A549 (cell line): ENCODE results near the gene OBP2A. TPM values are rescaled to one million over a fixed set of nuclear protein-coding genes. Genes with fewer than 3 reads are reported as not detected.

Source experiments
- ATAC-seq, 2 experiments: fragments of 200-7000 bp in 1 of 2; fragments of >200 bp in 1 of 2; cut with Nextera tagmentation in 1 of 2; cut with Tn5 transposase in 1 of 2; 3 replicates each; pipeline versions ENCODE4 v1.8.0 to v1.9.1; 2018 to 2020; ENCODE audit warnings: mild to moderate bottlenecking in 1 of 2, moderate library complexity in 1 of 2
- CTCF ChIA-PET: fragments of 300-600 bp; sonication (Branson Sonifier 250); formaldehyde crosslinking; extraction: SDS; loops from one replicate; lab custom pipeline; 2021; ENCODE audit warnings: antibody characterized with exemption, inconsistent platforms; lab: Yijun Ruan, JAX
- POLR2A ChIA-PET: fragments of 350-600 bp; formaldehyde crosslinking; extraction: SDS; loops from one replicate; lab custom pipeline; 2021; ENCODE audit warnings: antibody characterized with exemption, inconsistent platforms; lab: Yijun Ruan, JAX
- DNase-seq, 2 experiments: peaks; one replicate each; pipeline versions ENCODE4 v3.0.0 to v3.0.0-alpha.2; 2011 to 2016; ENCODE audit warnings: low read depth in 1 of 2, low spot score in 1 of 2
- FAIRE-seq: peaks from 2 replicates; lab custom pipeline; 2011; peaks lifted over from hg19 to GRCh38; lab: Jason Lieb, UNC
- H3K27ac ChIP-seq, 2 experiments: fragments of >200 bp; sonication (Bioruptor Twin); formaldehyde crosslinking; 3 replicates each; pipeline ENCODE4 v1.5.1; 2016 to 2017
- H3K4me1 ChIP-seq: fragments of >200 bp; sonication (Bioruptor Twin); formaldehyde crosslinking; 3 replicates; pipeline ENCODE4 v1.6.1; 2016
- H3K4me2 ChIP-seq: fragments of >200 bp; sonication (Bioruptor Twin); formaldehyde crosslinking; 3 replicates; pipeline ENCODE4 v1.6.1; 2016
- H3K4me3 ChIP-seq: fragments of >200 bp; sonication (Bioruptor Twin); formaldehyde crosslinking; 3 replicates; pipeline ENCODE4 v1.5.1; 2016
- H3K9me3 ChIP-seq: fragments of >200 bp; sonication (Bioruptor Twin); formaldehyde crosslinking; 3 replicates; pipeline ENCODE4 v1.6.1; 2016
- ATOH8 ChIP-seq: fragments of 250-450 bp; sonication (Bioruptor Pico); IDR thresholded peaks from 2 replicates; pipeline ENCODE4 v1.5.0; 2020; ENCODE audit warnings: low read depth, mild to moderate bottlenecking, moderate library complexity
- BCL3 ChIP-seq: fragments of >200 bp; sonication (Bioruptor Twin); formaldehyde crosslinking; IDR thresholded peaks from 3 replicates; pipeline ENCODE4 v1.6.1; 2016
- CHD4 ChIP-seq: fragments of 200-600 bp; sonication (generic); IDR thresholded peaks from 2 replicates; pipeline ENCODE4 v1.6.1; 2016; ENCODE audit warnings: antibody characterized with exemption, mild to moderate bottlenecking, borderline replicate concordance
- EHF ChIP-seq: fragments of 250-450 bp; sonication (Bioruptor Pico); IDR thresholded peaks from 2 replicates; pipeline ENCODE4 v1.5.0; 2020; ENCODE audit warnings: mild to moderate bottlenecking
- EP300 ChIP-seq, 2 experiments: fragments of >200 bp; sonication (Bioruptor Twin); formaldehyde crosslinking; IDR thresholded peaks; 2 replicates in 1 of 2; 3 replicates in 1 of 2; pipeline ENCODE4 v1.6.1; 2016 to 2017
- FOSL2 ChIP-seq, 2 experiments: fragments of 450-650 bp in 1 of 2; fragments of >200 bp in 1 of 2; sonication (Bioruptor Twin) in 1 of 2; formaldehyde crosslinking; IDR thresholded peaks; 2 replicates each; pipeline versions ENCODE4 v1.5.0 to v1.6.1; 2016 to 2020; ENCODE audit warnings: mild to moderate bottlenecking in 1 of 2, moderate library complexity in 1 of 2
- FOXS1 ChIP-seq: fragments of 250-450 bp; sonication (Bioruptor Pico); IDR thresholded peaks from 2 replicates; pipeline ENCODE4 v1.5.0; 2020; ENCODE audit warnings: mild to moderate bottlenecking, moderate library complexity
- GATA3 ChIP-seq: IDR thresholded peaks from 2 replicates; pipeline ENCODE4 v1.6.1; 2012; ENCODE audit warnings: borderline replicate concordance
- HDAC2 ChIP-seq: fragments of 200-600 bp; sonication (generic); IDR thresholded peaks from 2 replicates; pipeline ENCODE4 v1.6.1; 2016
- HEYL ChIP-seq: fragments of 250-450 bp; sonication (Bioruptor Pico); IDR thresholded peaks from 2 replicates; pipeline ENCODE4 v1.8.0; 2021; ENCODE audit warnings: mild to moderate bottlenecking, moderate library complexity
- HOXB5 ChIP-seq: fragments of 250-450 bp; sonication (Bioruptor Pico); IDR thresholded peaks from 2 replicates; pipeline ENCODE4 v1.5.0; 2020; ENCODE audit warnings: mild to moderate bottlenecking, moderate library complexity
- KDM1A ChIP-seq: fragments of 200-600 bp; sonication (generic); IDR thresholded peaks from 2 replicates; pipeline ENCODE4 v1.6.1; 2016; ENCODE audit warnings: low read depth, mild to moderate bottlenecking
- KDM5A ChIP-seq: fragments of 200-600 bp; sonication (generic); IDR thresholded peaks from 2 replicates; pipeline ENCODE4 v1.6.1; 2016; ENCODE audit warnings: antibody characterized with exemption, mild to moderate bottlenecking
- MAFK ChIP-seq: fragments of 450-650 bp; IDR thresholded peaks from 2 replicates; pipeline ENCODE4 v1.6.1; 2014; ENCODE audit not compliant: partially characterized antibody
- MAX ChIP-seq: IDR thresholded peaks from 2 replicates; pipeline ENCODE4 v1.6.1; 2012
- RAD21 ChIP-seq, 2 experiments: fragments of >200 bp in 1 of 2; sonication (Bioruptor Twin) in 1 of 2; formaldehyde crosslinking in 1 of 2; IDR thresholded peaks in 1 of 2; conservative IDR thresholded peaks in 1 of 2; 2 replicates in 1 of 2; 3 replicates in 1 of 2; pipeline ENCODE4 v1.6.1; 2012 to 2018; ENCODE audit warnings: inconsistent platforms in 1 of 2
- RCOR1 ChIP-seq: fragments of 150-350 bp; IDR thresholded peaks from 2 replicates; pipeline ENCODE4 v1.6.1; 2014; ENCODE audit warnings: antibody characterized with exemption, low read length, low read depth
- TP53 ChIP-seq: fragments of 250-450 bp; sonication (Bioruptor Pico); IDR thresholded peaks from 2 replicates; pipeline ENCODE4 v1.5.0; 2021; ENCODE audit warnings: mild to moderate bottlenecking, moderate library complexity
- ZC3H11A ChIP-seq: fragments of 450-650 bp; IDR thresholded peaks from 2 replicates; pipeline ENCODE4 v1.6.1; 2014; ENCODE audit warnings: antibody characterized with exemption, mild to moderate bottlenecking
- WGBS: methylation state at CpG from one replicate; pipeline ENCODE4 v1.1.6; 2017; ENCODE audit errors: missing lambda C conversion rate; 5-methylcytosine and 5-hydroxymethylcytosine counted together
- polyA plus RNA-seq, 4 experiments: library from polyadenylated mRNA; depleted of rRNA in 3 of 4; stranded (reverse); fragments of >200 nt; fragmentation: RNase III in 1 of 4; extraction: RNeasy Plus Mini Kit Qiagen cat#74134 plus additional on column Dnase treatment in 1 of 4; gene quantifications; 2 replicates in 3 of 4; 3 replicates in 1 of 4; pipeline ENCODE4 v1.2.3, GENCODE V29; 2011 to 2017
- TF ChIP-seq, protein P1 (sequence below): fragments of >200 bp; sonication (Bioruptor Twin); formaldehyde crosslinking; IDR thresholded peaks from 2 replicates; pipeline ENCODE4 v1.6.1; 2016
- TF ChIP-seq, protein P2 (sequence below): fragments of 250-450 bp; sonication (Bioruptor Pico); IDR thresholded peaks from 2 replicates; pipeline ENCODE4 v1.5.0; 2021; ENCODE audit warnings: mild to moderate bottlenecking, moderate library complexity, borderline replicate concordance
- TF ChIP-seq, protein P3 (sequence below): IDR thresholded peaks from 2 replicates; pipeline ENCODE4 v1.6.1; 2012; ENCODE audit warnings: low read depth, borderline replicate concordance

OBP2A gene
- polyA plus RNA-seq, 2 of the 4 experiments (the other 2 are of a cell fraction) = not detected

DNA sequence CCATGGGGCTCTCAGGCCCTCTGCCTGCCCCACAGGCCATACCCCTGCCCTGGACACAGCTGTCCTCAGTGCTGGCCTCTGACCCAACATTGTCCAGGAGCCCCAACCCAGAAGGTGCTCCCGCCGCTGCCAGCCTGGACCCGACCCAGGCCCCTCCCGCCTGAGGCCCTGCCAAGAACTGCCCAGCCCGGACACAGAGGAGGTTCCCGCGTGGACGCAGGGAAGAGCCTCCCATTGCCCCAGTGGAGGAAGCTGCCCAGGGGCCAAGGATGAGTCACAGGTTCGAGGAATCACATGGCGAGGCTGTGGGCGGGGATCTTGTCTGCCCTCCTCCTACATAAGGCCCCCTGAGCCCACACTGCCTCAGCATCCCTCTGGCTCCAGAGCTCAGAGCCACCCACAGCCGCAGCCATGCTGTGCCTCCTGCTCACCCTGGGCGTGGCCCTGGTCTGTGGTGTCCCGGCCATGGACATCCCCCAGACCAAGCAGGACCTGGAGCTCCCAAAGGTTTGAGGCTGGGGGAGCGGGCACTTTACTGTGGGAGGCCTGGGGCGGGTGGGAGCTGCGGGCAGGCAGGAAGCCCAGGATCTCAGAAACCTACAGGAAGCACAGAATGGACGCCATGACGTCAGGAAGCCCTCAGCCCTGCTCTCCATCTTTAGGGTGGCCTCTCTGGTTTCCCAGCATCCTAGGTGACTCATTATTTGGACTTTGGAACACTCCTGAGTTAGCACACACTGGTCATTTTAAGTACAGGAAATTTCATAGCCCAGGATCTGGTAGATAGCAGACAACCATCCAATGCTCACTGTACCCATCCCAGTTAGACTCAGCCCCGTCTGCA, 15.7 kb downstream of the OBP2A start, which contains the start of gene PAEP:
Gene PAEP, plus strand, starts transcription at position 366 of the 844 bp plus-strand sequence.
- Histone ChIP-seq H3K4me3 (no peak within 1 kb of the TSS), H3K27ac (no peak within 1 kb of the TSS), H3K4me2 (no peak within 1 kb of the TSS), H3K4me1 (no peaks in the 10 kb centered on the region), H3K9me3 (peaks cover 18% of the 10 kb centered on the region; the same call in 2 of the 3 replicates)
- ATAC-seq (peak; percentile 36 to 64; a peak in 3 of 6 replicates), FAIRE-seq (no peak), DNase-seq (peak in 1 of 2 experiments; percentile 49)
- POLR2A ChIA-PET = no interaction called here
- CTCF ChIA-PET = interaction anchor here (1.1 kb wide), 1 partner anchor 10 kb away, joined by 4 read pairs; no protein-coding TSS in a partner anchor
- TF ChIP-seq MAX (no peak), MAFK (no peak), TP53 (CRISPR knock-in tag) (no peak), KDM5A (no peak), GATA3 (no peak), FOSL2 (IDR thresholded peaks at IDR 0.05) (no peak), FOSL2 (CRISPR knock-in tag; IDR thresholded peaks at IDR 0.05) (peak; percentile 19; the same call in 1 of the 2 replicates)
- TF ChIP-seq, protein P1, sequence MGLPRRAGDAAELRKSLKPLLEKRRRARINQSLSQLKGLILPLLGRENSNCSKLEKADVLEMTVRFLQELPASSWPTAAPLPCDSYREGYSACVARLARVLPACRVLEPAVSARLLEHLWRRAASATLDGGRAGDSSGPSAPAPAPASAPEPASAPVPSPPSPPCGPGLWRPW = no peak
- 38% methylated on average over 12 of the region's 20 CpGs for WGBS

- no peak for ATAC-seq
- no peak overlapping the region for H3K4me3 ChIP-seq
- WGBS = 36% methylated on average over 16 of the region's 17 CpGs
- H3K4me1 ChIP-seq = no peaks in the 10 kb centered on the region
- FAIRE-seq = no peak
- no peak overlapping the region for H3K27ac ChIP-seq
- ChIA-PET CTCF (interaction anchor here (1.1 kb wide), 1 partner anchor 11 kb away, joined by 4 read pairs; no protein-coding TSS in a partner anchor), POLR2A (no interaction called here)
- no peak overlapping the region for H3K4me2 ChIP-seq
- TF ChIP-seq CHD4 (no peak), HOXB5 (CRISPR knock-in tag) (no peak), HEYL (CRISPR knock-in tag) (no peak), ATOH8 (CRISPR knock-in tag) (no peak), KDM1A (no peak), EP300 (IDR thresholded peaks at IDR 0.05) (no peak), FOXS1 (CRISPR knock-in tag) (no peak), RAD21 (conservative IDR thresholded peaks at IDR 0.05 in 1 of 2, IDR thresholded peaks at IDR 0.05 in 1 of 2) (no peak), RCOR1 (no peak), ZC3H11A (no peak), BCL3 (no peak), EHF (CRISPR knock-in tag) (no peak), HDAC2 (no peak)
- TF ChIP-seq, protein P2, sequence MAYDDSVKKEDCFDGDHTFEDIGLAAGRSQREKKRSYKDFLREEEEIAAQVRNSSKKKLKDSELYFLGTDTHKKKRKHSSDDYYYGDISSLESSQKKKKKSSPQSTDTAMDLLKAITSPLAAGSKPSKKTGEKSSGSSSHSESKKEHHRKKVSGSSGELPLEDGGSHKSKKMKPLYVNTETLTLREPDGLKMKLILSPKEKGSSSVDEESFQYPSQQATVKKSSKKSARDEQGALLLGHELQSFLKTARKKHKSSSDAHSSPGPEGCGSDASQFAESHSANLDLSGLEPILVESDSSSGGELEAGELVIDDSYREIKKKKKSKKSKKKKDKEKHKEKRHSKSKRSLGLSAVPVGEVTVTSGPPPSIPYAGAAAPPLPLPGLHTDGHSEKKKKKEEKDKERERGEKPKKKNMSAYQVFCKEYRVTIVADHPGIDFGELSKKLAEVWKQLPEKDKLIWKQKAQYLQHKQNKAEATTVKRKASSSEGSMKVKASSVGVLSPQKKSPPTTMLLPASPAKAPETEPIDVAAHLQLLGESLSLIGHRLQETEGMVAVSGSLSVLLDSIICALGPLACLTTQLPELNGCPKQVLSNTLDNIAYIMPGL (CRISPR knock-in tag) = no peak
- TF ChIP-seq, protein P3, sequence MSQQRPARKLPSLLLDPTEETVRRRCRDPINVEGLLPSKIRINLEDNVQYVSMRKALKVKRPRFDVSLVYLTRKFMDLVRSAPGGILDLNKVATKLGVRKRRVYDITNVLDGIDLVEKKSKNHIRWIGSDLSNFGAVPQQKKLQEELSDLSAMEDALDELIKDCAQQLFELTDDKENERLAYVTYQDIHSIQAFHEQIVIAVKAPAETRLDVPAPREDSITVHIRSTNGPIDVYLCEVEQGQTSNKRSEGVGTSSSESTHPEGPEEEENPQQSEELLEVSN = no peak
- DNase-seq = no peak
- peaks cover 18% of the 10 kb centered on the region; the same call in 2 of the 3 replicates for H3K9me3 ChIP-seq
Measured at GRCh38 chr9:135562235-135562745, 16.4 kb downstream of the OBP2A start.
